ENCODE measurements around the gene MED20.
A peak's percentile ranks its signal among the peaks of the same experiment; 100 is the strongest.

MED20 gene

GRCh38 chr6:41920921-41921711 is at the start of gene MED20, which contains the start of gene BYSL:
Gene MED20, minus strand, starts transcription at chr6:41921139. Its CDS starts 121 bp downstream, at chr6:41921018.
Gene BYSL, plus strand, starts transcription at chr6:41921499. Its CDS starts 64 bp downstream, at chr6:41921563.
- Histone ChIP-seq H3K4me3 (ENCODE audit: low read depth in 1 of 2, low read length in 1 of 2) (peak within 1 kb of the TSS; percentile 84 to 88), H3K9me3 (no peaks in the 10 kb centered on the region), H3K27me3 (no peaks in the 10 kb centered on the region), H3K36me3 (peaks cover 8% of the 10 kb centered on the region), H3K4me1 (ENCODE audit: control insufficient read depth in 1 of 2, insufficient read depth in 1 of 2, low read depth in 1 of 2, low read length in 1 of 2) (peaks cover 21 to 27% of the 10 kb centered on the region in 2 experiments), H3K27ac (peak within 1 kb of the TSS; percentile 88)
- TF ChIP-seq CTCF (IDR thresholded peaks at IDR 0.05), result peak; percentile 100

GRCh38 chr6:41970436-41970846 is 49.5 kb upstream of the MED20 start:
- H3K4me1 ChIP-seq (ENCODE audit: control insufficient read depth in 1 of 2, insufficient read depth in 1 of 2, low read depth in 1 of 2, low read length in 1 of 2), result peaks cover 18 to 26% of the 10 kb centered on the region in 2 experiments
- no peak for TF ChIP-seq CTCF (IDR thresholded peaks at IDR 0.05)

GRCh38 chr6:41967312-41968287 is 46.7 kb upstream of the MED20 start:
- Histone ChIP-seq H3K27ac (peak overlapping the region; percentile 52), H3K27me3 (no peaks in the 10 kb centered on the region)

More at GRCh38 chr6:41970436-41970846, 49.5 kb upstream of the MED20 start:
- no peaks in the 10 kb centered on the region for H3K36me3 ChIP-seq
- H3K27me3 ChIP-seq, result no peaks in the 10 kb centered on the region
- peak overlapping the region; percentile 60 for H3K27ac ChIP-seq
- no peaks in the 10 kb centered on the region for H3K9me3 ChIP-seq
- no peak overlapping the region for H3K4me3 ChIP-seq (ENCODE audit: low read depth in 1 of 2, low read length in 1 of 2)

GRCh38 chr6:41966961-41967311 is 46.0 kb upstream of the MED20 start:
- no peaks in the 10 kb centered on the region for H3K27me3 ChIP-seq
- H3K4me1 ChIP-seq (ENCODE audit: control insufficient read depth in 1 of 2, insufficient read depth in 1 of 2, low read depth in 1 of 2, low read length in 1 of 2), result peaks cover 18 to 26% of the 10 kb centered on the region in 2 experiments
- TF ChIP-seq CTCF (IDR thresholded peaks at IDR 0.05), result no peak
- no peaks in the 10 kb centered on the region for H3K36me3 ChIP-seq
- H3K27ac ChIP-seq, result peak overlapping the region; percentile 52
- no peak overlapping the region for H3K4me3 ChIP-seq (ENCODE audit: low read depth in 1 of 2, low read length in 1 of 2)
- H3K9me3 ChIP-seq, result no peaks in the 10 kb centered on the region

More at GRCh38 chr6:41967312-41968287, 46.7 kb upstream of the MED20 start:
- no peak for TF ChIP-seq CTCF (IDR thresholded peaks at IDR 0.05)
- Histone ChIP-seq H3K4me1 (ENCODE audit: control insufficient read depth in 1 of 2, insufficient read depth in 1 of 2, low read depth in 1 of 2, low read length in 1 of 2) (peaks cover 18 to 26% of the 10 kb centered on the region in 2 experiments), H3K9me3 (no peaks in the 10 kb centered on the region), H3K36me3 (no peaks in the 10 kb centered on the region), H3K4me3 (ENCODE audit: low read depth in 1 of 2, low read length in 1 of 2) (no peak overlapping the region)

- H3K27me3 ChIP-seq, result no peaks in the 10 kb centered on the region
- H3K4me3 ChIP-seq (ENCODE audit: low read depth in 1 of 2, low read length in 1 of 2), result no peak overlapping the region
- H3K4me1 ChIP-seq (ENCODE audit: control insufficient read depth in 1 of 2, insufficient read depth in 1 of 2, low read depth in 1 of 2, low read length in 1 of 2), result peaks cover 18 to 26% of the 10 kb centered on the region in 2 experiments
- no peaks in the 10 kb centered on the region for H3K9me3 ChIP-seq
- no peak for TF ChIP-seq CTCF (IDR thresholded peaks at IDR 0.05)
- H3K36me3 ChIP-seq, result no peaks in the 10 kb centered on the region
- H3K27ac ChIP-seq, result peak overlapping the region; percentile 52
These were observed 45.4 kb upstream of the MED20 start for GRCh38 chr6:41966214-41966920.

All from neutrophil (primary cell).